Measurements from ENCODE around the gene RAB40B.

GRCh38 chr17:82658331-82658730 is 40.2 kb downstream of the RAB40B start:
- TF ChIP-seq CTCF (IDR thresholded peaks at IDR 0.05; ENCODE audit: low read depth, low read length, missing input control) (no peak), MAX (IDR thresholded peaks at IDR 0.05) (no peak), REST (IDR thresholded peaks at IDR 0.05) (no peak), SP1 (IDR thresholded peaks at IDR 0.05) (no peak), YY1 (IDR thresholded peaks at IDR 0.05) (no peak), FOXA1 (IDR thresholded peaks at IDR 0.05) (no peak), ZBTB33 (IDR thresholded peaks at IDR 0.05) (no peak), GABPA (IDR thresholded peaks at IDR 0.05 in 1 of 2, conservative IDR thresholded peaks at IDR 0.05 in 1 of 2) (no peak), RAD21 (IDR thresholded peaks at IDR 0.05) (no peak), EGR1 (IDR thresholded peaks at IDR 0.05; ENCODE audit: low read depth in 2 of 2) (no peak), ATF3 (IDR thresholded peaks at IDR 0.05) (no peak), TAF1 (conservative IDR thresholded peaks at IDR 0.05) (no peak)

Data from liver (tissue), 3 donors.